ENCODE data around the gene FOSB.
"Not testable (repeated sequence)": the region's sequence is repeated elsewhere in the genome, so short reads cannot be mapped to it uniquely, and the experiment has no call there.

Gene FOSB

GRCh38 chr19:45506246-45506988 lies 38.6 kb downstream of the FOSB start:
- peak; percentile 39 for DNase-seq (ENCODE audit: low read depth, low spot score)
- Histone ChIP-seq H3K36me3 (ENCODE audit: insufficient read depth, low read length) (no peaks in the 10 kb centered on the region), H3K9ac (ENCODE audit: insufficient read length) (peak overlapping the region; percentile 89), H3K27ac (peak overlapping the region; percentile 48; the same call in 1 of the 2 replicates), H3K9me3 (ENCODE audit: low read depth, low read length) (no peaks in the 10 kb centered on the region), H3K4me3 (peak overlapping the region; percentile 85)
- TF ChIP-seq FOXP2 (optimal IDR thresholded peaks at IDR 0.05; ENCODE audit: control extremely low read depth, extremely low read length, insufficient read depth) (peak; percentile 24), POLR2AphosphoS5 (IDR thresholded peaks at IDR 0.05; ENCODE audit: borderline replicate concordance, low read depth, low read length) (peak; percentile 80), EZH2 (IDR thresholded peaks at IDR 0.05) (no peak)

DNA sequence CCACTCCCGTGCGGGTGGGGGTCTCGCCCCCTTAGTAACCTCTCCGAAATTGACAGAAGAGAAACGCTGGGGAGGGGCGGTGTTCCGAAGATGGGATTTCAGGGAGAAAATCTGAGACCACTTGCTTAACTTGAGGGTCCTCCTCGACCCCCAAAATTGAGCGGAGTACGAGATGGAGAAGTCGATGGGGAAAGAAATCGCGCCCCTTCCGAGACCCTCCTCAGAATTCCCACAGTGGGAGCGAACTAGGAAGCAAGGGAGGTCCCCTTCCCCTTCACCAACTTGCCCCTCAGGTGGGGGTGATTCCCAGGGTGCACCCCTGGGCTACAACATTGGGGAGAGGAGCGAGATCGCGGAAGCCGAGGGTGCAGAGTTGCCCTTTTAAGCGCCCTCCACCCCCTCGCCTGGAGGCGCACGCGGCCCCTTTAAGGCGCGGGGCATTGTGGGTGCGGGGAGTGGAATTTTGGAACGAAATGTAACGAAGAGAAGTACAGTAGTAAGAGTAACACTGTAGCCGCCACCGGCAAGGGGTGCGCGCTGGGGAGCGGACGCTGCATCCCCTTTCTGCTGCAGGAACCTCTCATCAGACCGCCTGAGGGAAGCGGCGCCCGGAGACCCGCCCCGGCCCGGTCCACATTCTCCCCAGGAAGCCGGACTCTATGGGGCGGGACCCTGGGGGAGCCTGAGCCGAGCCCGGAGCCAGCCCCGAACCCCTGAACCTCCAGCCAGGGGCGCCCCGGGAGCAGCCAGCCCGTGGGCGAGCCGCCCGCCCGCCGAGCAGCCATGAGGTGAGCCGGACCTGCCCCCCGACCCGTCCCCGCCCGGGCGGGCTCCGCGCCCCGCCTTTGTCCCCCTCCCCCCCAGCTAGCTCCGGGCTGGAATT lies 39.4 kb downstream of the FOSB start, which contains the start of gene VASP:
Gene VASP (plus strand): TSS at position 491 of the 883 bp plus-strand sequence. CDS start 293 bp downstream, at position 784.
- no peak for DNase-seq (ENCODE audit: low read depth, low spot score)
- Histone ChIP-seq H3K4me3 (peak within 1 kb of the TSS; percentile 85), H3K27ac (peak within 1 kb of the TSS; percentile 48), H3K36me3 (ENCODE audit: insufficient read depth, low read length) (no peaks in the 10 kb centered on the region), H3K9me3 (ENCODE audit: low read depth, low read length) (no peaks in the 10 kb centered on the region), H3K9ac (ENCODE audit: insufficient read length) (peak within 1 kb of the TSS; percentile 89)
- TF ChIP-seq EZH2 (IDR thresholded peaks at IDR 0.05) = no peak
- TF ChIP-seq POLR2AphosphoS5 (IDR thresholded peaks at IDR 0.05; ENCODE audit: borderline replicate concordance, low read depth, low read length) = peak; percentile 95

GRCh38 chr19:45507872-45508416 lies 40.1 kb downstream of the FOSB start:
- no peak overlapping the region for H3K27ac ChIP-seq
- peak overlapping the region; percentile 85 for H3K4me3 ChIP-seq
- H3K36me3 ChIP-seq (ENCODE audit: insufficient read depth, low read length) = no peaks in the 10 kb centered on the region
- DNase-seq (ENCODE audit: low read depth, low spot score) = no peak
- H3K9ac ChIP-seq (ENCODE audit: insufficient read length) = peak overlapping the region; percentile 89
- no peaks in the 10 kb centered on the region for H3K9me3 ChIP-seq (ENCODE audit: low read depth, low read length)
- TF ChIP-seq FOXP2 (optimal IDR thresholded peaks at IDR 0.05; ENCODE audit: control extremely low read depth, extremely low read length, insufficient read depth) (no peak), EZH2 (IDR thresholded peaks at IDR 0.05) (no peak), POLR2AphosphoS5 (IDR thresholded peaks at IDR 0.05; ENCODE audit: borderline replicate concordance, low read depth, low read length) (no peak)

DNA sequence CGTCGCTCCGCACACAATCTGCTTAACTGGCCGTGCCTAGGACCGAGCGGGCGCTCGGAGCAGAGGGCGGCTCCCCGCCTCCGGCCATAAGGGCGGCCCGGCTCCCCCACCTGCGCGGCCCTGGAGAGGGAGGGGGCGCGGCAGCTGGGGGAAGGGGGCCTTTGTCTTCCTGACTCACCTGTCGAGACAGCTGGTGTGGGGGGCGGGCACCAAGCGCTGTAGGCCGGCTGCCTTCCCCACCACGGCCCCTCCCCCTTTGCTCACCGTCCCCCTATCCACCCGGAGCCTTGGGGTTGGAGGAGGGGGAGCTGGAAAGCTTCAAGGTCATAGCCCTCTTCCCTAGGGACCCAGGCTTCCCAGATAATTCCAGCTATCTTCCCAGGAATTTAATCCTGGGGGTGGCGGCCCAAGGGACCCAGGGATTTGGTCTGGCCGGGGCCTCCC lies 40.6 kb downstream of the FOSB start:
- H3K27ac ChIP-seq = no peak overlapping the region
- no peaks in the 10 kb centered on the region for H3K9me3 ChIP-seq (ENCODE audit: low read depth, low read length)
- DNase-seq (ENCODE audit: low read depth, low spot score) = no peak
- no peaks in the 10 kb centered on the region for H3K36me3 ChIP-seq (ENCODE audit: insufficient read depth, low read length)
- H3K9ac ChIP-seq (ENCODE audit: insufficient read length) = peak overlapping the region; percentile 89
- TF ChIP-seq POLR2AphosphoS5 (IDR thresholded peaks at IDR 0.05; ENCODE audit: borderline replicate concordance, low read depth, low read length) (no peak), EZH2 (IDR thresholded peaks at IDR 0.05) (no peak), FOXP2 (optimal IDR thresholded peaks at IDR 0.05; ENCODE audit: control extremely low read depth, extremely low read length, insufficient read depth) (no peak)
- peak overlapping the region; percentile 85 for H3K4me3 ChIP-seq

DNA sequence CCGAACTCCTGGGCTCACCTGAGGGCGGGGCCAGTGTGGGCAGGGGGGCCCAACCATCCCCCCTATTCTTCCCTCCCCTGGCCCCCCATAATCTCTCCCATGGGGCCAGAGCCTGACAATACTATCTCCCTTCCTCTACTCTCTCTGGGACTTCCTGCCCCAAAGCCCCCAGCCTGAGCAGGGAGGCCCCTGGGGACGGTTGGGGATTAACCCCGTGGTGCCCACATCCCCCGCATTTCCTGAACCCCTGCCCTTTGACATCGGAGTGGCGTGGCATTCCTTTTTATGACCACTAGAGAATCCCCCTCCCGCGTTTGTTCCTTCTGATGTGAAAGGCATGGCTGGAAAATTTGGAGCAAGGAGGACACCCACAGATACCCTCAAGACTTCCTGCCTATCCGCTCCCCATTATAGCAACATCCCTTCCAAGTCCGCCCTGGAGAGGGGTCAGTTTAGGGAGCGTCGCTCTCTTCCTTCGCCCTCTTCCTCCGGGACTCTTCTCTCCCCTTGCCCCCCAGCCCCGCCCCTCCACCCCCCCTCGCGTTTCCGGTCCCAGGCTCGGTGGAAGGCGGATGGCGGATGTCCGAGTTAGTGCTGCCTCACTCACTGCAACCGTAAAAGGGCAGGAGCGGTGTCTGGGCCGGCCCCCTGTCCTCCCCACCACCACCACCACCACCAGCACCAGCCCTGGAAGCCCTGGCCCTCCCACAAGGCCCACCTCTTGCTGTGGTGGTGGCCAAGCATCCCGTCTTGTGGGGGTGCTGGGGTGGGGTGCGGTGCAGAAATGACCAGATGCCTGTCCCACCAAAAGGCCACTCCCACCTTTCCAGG lies 41.3 kb downstream of the FOSB start:
- no peaks in the 10 kb centered on the region for H3K36me3 ChIP-seq (ENCODE audit: insufficient read depth, low read length)
- no peak for DNase-seq (ENCODE audit: low read depth, low spot score)
- H3K9ac ChIP-seq (ENCODE audit: insufficient read length) = peak overlapping the region; percentile 89
- peak overlapping the region; percentile 85 for H3K4me3 ChIP-seq
- no peak overlapping the region for H3K27ac ChIP-seq
- TF ChIP-seq FOXP2 (optimal IDR thresholded peaks at IDR 0.05; ENCODE audit: control extremely low read depth, extremely low read length, insufficient read depth) = no peak
- no peak for TF ChIP-seq POLR2AphosphoS5 (IDR thresholded peaks at IDR 0.05; ENCODE audit: borderline replicate concordance, low read depth, low read length)
- no peak for TF ChIP-seq EZH2 (IDR thresholded peaks at IDR 0.05)
- H3K9me3 ChIP-seq (ENCODE audit: low read depth, low read length) = no peaks in the 10 kb centered on the region

- Histone ChIP-seq H3K27ac (peak overlapping the region; percentile 62; the same call in 1 of the 2 replicates), H3K9me3 (ENCODE audit: low read depth, low read length) (no peaks in the 10 kb centered on the region), H3K4me3 (no peak overlapping the region), H3K36me3 (ENCODE audit: insufficient read depth, low read length) (no peaks in the 10 kb centered on the region), H3K9ac (ENCODE audit: insufficient read length) (no peak overlapping the region)
- no peak for TF ChIP-seq EZH2 (IDR thresholded peaks at IDR 0.05)
- no peak for TF ChIP-seq FOXP2 (optimal IDR thresholded peaks at IDR 0.05; ENCODE audit: control extremely low read depth, extremely low read length, insufficient read depth)
- no peak for TF ChIP-seq POLR2AphosphoS5 (IDR thresholded peaks at IDR 0.05; ENCODE audit: borderline replicate concordance, low read depth, low read length)
- DNase-seq (ENCODE audit: low read depth, low spot score) = no peak
Observed at GRCh38 chr19:45509692-45510015, 41.9 kb downstream of the FOSB start.

DNA sequence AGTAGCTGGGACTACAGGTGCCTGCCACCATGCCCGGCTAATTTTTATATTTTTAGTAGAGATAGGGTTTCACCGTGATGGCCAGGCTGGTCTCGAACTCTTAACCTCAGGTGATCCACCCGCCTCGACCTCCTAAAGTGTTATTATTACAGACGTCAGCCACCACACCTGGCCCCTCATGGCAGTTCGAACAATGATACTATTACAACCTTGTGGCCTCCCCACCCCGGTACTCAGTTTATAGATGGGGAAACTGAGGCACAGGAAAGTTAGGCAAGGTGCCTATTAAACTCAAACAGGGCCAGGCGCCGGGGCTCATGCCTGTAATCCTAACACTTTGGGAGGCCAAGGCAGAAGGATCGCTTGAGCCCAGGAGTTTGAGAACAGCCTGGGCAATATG lies 42.6 kb downstream of the FOSB start:
- not testable (repeated sequence) for H3K4me3 ChIP-seq; H3K27ac ChIP-seq; H3K9ac ChIP-seq (ENCODE audit: insufficient read length); H3K9me3 ChIP-seq (ENCODE audit: low read depth, low read length); H3K36me3 ChIP-seq (ENCODE audit: insufficient read depth, low read length); DNase-seq (ENCODE audit: low read depth, low spot score)

DNA sequence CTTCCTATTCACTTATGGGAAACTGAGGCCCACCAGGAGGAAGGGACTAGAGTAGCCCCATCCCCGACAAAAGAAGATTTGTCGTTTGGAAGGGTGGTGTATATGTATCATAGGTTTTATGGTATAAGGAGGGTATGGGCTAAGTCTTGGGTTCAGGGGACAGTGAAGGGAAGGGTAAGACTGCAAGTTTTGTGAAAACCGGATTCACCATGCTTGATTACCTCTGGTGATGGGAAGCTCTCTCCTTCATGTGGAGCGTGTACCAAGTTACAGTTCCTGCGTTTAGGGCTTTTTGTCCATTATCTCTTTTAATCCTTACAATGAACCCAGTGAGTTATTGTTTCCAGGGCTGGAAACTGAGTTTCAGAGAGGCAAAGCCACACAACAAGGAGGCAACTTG lies 43.3 kb downstream of the FOSB start:
- no peaks in the 10 kb centered on the region for H3K9me3 ChIP-seq (ENCODE audit: low read depth, low read length)
- no peak overlapping the region for H3K4me3 ChIP-seq
- H3K36me3 ChIP-seq (ENCODE audit: insufficient read depth, low read length) = no peaks in the 10 kb centered on the region
- DNase-seq (ENCODE audit: low read depth, low spot score) = no peak
- H3K9ac ChIP-seq (ENCODE audit: insufficient read length) = no peak overlapping the region
- no peak overlapping the region for H3K27ac ChIP-seq
- TF ChIP-seq EZH2 (IDR thresholded peaks at IDR 0.05) (no peak), FOXP2 (optimal IDR thresholded peaks at IDR 0.05; ENCODE audit: control extremely low read depth, extremely low read length, insufficient read depth) (no peak), POLR2AphosphoS5 (IDR thresholded peaks at IDR 0.05; ENCODE audit: borderline replicate concordance, low read depth, low read length) (no peak)
